Stimulated activated CD4-positive, alpha-beta T cell treated with anti-CD3 and anti-CD28 coated beads, Interleukin-2, amount 100 ng/mL, for 4 hours (primary cell): Measurements from ENCODE around the gene MAEA.
A peak's percentile ranks its signal among the peaks of the same experiment; 100 is the strongest.

Experiments
- DNase-seq: peaks from one replicate; pipeline ENCODE4 v3.0.0-alpha.2; 2020; ENCODE audit warnings: low read depth

Gene MAEA

DNA sequence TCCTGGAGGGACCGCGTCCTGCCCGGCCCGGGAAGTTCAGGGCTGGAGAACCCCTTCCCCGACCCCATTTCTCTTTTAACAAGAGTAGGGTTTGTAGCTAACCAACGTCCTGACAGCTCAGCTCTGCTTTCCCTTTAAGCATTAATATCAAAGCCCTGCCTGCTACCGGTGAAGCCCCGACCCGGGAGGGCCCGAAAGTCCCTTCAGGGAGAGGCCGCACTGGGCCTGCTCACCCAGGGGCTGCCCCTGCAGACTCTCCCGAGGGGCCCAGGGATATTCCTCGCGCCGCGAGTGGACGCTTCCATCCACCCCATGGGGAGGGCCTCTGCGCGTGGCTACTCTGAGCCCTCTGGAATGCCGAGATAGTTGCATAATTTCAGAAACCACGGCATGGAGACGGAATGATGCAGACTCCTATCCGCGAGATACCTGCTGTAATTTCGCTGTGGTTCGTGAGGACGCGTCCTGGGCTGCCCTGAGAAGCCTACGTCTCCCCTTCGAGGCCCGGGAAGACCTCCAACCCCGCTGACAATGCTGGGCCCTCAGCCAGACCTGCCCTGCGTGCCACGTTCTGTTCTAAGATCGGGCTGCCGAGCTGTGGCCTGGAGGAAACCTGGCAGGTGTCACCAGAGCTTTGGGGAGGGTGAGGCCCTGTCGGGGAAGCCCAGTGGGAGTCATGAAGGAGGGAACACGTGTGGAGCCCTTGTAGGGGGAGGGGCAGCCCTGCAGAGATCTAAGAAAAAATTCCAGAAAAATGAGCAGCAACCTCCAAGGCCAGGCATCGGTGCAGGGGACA, 39.8 kb upstream of the MAEA start:
- peak; percentile 41 for DNase-seq

DNA sequence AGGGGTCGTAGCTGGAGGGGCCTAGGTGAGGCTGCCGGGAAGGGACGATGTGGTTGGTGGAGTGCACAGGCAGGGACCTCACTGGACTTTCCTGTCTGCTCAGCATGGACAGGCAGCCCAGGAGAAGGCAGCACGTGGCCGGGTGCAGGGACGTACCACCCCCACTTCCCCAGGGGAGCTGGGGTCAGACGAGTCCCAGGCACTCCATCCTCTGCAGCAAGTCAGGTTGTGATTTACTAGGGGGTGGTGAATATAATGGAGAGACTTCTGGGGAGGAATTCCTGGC, 39.2 kb upstream of the MAEA start:
- DNase-seq: no peak

DNA sequence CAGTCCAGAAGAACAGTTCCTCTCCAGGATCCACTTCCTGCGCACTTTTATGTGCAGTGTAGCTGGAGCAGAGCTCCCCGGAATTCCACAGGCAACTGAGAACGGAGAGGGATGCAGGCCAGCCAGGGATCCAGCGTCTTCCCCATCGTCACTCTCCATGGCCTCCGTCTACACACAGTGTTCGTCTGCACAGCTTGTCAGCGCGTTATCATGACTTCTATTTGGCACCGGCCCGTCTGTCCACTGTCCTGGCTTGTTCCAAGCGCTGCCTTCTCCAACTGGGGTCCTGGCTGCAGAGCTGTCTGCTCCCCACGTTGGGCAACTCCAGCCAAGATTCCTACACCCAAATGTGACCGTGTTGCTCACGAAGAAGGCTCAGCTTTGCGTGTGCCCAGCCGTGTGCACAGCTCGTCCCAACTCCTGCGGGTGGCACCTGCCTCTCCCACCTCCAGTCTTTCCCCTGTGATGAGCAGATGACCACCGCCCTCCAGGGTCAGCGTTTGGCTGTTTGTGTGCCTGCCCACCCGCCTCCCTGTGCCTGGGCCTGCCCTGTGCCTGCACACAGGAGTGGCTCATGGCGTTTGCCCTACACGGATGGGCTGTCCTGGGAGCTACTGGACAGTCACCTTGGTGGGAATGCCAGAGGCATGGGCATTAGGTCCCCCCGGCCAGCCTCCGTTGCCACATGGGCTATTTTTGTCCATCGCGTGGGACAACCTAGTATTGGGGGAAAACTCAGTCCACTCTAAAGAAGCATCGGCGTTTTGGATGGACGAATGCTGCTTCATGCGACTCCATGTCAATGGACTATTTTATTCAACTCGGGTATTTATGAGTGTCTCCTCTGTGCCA, 38.5 kb upstream of the MAEA start:
- DNase-seq: no peak

DNA sequence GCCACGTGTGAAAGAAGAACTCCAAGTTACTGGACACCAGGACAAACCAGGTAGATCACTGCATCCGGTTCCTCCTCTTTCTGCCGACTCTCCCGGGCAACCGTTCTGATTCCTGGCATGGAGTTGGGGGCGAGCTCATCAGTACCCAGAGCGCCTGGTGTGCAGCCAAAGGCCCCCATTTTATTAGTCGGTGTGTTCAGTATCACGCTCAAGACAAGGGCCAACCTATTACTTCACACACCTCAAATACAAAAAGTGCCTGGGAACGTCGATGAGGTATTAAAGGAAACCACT, 38.0 kb upstream of the MAEA start:
- DNase-seq: no peak

DNA sequence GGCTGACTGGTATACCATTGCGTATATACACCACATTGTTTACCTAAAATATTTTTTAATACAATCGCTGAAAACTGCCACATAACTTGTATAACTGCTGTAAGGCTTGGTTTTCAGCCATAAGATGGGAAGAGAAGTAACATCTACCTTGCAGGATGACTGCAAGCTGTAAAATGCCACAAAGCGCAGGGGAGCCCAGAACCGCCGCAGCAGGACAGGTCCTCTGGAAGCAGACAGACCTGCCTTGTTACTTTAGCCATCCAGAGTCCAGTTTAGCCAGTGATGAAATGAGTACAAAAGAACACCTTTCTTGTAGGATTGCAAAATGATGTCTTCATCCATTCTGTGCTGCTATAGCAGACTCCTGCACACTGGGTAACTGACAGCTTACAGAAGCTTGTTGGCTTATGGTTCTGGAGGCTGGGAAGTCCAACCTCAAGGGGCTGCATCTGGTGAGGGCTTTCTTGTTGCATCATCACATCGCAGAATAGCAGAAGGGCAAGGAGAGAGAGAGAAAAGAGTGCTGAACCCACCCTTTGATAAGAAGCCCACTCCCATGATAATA, 36.7 kb upstream of the MAEA start:
- no peak for DNase-seq

DNA sequence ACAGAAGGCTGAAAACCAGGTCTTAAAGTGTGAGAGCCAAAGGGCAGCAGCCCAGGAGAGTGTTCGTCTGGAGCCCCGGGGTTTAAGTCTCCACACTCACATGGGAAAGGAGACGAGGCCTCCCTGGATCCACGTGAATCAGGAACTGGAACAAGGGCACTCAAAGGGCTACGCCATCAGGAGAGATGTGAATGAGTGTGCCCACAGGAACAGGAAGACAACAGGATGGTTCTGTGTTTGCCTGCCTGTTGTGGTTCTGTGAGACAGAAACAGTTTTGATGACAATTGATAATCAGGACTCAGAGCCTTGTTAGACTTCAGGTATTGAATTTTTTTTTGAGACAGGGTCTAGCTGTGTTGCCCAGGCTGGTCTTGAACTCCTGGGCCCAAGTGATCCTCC, 35.9 kb upstream of the MAEA start:
- no peak for DNase-seq

DNA sequence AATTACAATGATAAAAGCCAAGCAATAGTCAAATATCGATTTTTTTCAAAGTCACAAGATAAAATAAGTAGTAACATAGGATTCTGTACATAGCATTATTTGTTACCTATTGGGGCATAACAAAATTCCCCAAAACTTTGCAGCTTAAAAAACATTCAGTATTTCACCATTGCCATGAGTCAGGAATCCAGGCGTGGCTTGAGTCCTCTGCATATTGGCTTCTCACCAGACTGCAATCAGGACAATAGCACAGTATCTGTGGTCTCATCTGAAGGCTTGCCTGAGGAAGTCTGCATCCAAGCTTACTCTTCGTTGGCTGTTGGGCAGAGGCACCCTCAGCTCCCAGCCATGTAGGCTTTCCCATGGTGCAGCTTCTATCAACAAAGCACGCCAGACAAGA, 34.5 kb upstream of the MAEA start:
- no peak for DNase-seq

DNA sequence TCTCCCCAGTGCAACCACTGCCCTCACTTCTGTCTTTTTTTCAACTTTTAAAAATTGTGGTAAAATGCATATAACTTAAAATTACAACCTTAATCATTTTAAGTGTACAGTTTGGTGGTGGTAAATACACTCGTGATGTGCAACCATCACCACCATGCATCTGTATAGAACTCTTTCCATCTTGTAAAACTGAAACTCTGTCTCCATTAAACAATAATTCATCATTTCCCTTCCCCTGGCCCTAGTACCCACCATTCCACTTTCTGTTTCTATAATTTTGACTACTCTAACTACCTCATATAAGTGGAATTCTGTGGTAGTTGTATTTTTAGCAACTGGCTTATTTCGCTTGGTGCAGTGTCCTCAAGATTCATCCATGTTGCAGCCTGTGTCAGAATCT, 34.0 kb upstream of the MAEA start:
- no peak for DNase-seq

DNA sequence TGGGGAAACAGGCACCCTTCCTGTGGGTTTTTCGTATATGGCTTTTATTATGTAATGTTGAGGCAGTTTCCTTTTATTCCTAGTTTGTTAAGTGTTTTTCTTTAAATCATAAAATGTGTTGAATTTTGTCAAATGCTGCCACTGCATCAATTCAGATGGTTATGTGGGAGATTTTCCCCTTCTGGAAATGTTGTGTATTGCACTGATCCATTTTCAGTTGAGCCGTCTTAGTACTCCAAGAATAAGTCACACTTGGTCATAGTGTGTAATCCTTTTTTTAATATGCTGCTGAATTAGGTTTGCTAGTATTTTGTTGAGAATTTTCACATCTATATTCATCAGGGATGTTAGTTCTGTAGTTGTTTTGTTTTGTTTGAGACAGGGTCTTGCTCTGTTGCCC, 31.2 kb upstream of the MAEA start:
- DNase-seq: no peak

DNA sequence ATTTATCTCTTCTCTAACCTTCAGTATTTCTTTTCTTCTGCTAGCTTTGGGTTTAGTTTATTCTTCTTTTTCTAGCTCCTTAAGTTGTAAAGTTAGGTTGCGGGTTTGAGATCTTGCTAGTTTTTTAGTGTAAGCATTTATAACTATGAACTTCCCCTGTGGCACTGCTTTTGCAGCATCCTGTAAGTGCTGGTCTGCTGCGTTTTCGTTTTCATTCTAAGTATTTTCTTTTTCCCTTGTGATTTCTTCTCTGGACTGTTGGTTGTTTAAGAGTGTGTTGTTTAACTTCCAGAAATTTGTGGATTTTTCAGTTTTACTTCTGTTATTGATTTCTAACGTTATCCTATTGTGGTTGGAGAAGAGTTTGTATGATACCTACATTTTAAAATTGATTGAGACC, 29.7 kb upstream of the MAEA start:
- no peak for DNase-seq

DNA sequence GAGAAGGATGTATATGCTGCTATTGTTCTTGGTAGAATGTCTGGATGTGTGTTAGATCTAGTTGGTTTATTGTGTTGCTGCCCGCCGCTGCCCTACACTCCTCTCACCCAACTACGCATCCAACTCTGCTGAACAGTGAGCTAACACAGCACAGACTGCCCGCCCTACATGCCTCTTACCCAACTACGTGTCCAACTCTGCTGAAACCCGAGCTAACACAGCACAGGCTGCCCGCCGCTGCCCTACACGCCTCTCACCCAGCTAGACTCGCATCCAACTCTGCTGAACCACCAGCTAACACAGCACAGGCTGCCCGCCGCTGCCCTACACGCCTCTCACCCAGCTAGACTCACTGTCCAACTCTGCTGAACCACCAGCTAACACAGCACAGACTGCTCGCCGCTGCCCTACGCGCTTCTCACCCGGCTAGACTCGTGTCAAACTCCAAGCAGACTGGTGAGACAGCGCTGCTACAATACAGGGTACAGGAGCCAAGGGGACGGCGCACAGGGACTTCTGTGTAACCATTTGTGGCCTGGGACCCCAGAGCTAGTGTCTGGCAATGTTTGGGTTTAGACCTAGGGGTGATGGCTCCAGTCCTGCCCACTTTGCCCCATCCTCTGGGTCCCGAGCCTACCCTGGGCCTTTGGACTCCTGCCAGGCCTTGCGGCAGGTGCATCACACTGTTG, 29.1 kb upstream of the MAEA start:
- DNase-seq: no peak

DNA sequence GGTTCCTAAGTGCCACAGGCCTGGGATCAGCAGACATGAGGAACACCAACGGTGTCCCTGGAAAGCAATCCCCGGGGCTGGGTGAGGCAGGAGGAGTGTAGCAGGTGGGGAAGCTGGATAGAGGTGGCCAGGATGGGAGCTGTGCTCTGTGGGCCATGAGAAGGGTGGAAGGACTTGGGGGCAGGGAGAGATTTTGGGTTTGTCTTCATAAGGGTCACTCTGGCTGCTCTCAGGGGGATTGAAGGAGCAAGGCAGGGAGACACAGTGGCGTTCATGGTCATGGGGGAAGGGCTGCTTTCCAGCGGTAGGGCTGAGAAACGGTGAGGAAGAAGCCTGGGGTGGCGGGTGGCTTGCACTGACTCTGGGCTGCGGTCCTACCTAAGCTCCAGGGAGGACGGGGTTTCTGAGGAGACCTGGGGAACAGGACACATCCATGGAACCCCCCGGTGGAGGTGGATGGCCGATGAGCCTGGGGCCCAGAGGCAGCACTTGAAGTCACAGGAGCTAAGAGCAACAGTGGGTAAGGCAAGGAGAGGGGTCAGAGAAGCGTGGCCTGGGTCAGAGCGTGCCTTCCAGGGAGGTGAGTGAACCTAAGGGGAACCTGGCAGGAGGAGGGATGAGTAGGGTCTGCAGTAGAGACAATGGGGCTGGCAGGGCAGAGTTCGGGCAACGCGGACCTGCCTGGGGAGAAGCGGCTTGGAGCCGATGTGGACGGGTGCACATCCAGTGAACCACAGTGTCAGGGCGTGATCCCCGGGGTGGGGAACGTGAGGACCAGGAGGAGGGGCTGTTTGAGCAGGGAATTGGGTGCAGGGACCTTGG, 28.4 kb upstream of the MAEA start:
- no peak for DNase-seq

DNA sequence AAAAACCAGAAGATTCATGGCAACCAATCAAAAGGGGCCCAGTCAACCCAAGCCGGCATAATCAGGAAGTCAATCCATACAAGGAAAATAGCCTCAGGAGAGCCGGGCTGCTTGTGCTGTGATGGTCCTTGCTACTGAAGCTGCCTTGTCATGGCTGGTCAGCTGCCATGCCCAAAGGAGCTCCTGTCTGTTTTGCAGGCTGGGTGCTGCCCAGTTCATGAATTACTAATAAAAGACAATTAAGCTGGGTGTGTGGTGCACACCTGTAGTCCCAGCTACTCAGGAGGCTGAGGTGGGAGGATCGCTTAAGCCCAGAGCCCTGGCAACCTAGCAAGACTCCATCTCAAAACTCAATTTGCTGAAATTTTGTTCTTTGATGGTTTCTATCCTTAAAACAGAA, 24.7 kb upstream of the MAEA start:
- no peak for DNase-seq

DNA sequence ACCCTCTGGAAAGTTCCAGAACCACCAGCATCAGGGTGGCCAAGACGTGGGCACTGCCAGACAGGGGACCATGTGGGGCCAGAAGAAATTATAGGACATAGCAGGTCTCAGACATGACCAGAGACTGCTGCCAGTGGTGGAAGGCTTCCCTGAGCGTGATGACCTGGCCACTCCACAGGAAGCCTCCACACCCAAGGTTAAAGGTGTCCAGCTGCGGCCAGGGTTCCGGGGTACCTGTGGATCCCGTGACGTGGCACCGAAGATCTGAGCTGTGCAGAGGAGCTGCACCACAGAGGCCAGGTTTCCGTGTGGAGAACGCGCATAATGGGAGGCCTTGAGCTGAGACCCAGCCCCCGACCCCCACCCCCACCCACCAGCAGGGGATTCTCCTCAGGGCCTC, 24.3 kb upstream of the MAEA start:
- DNase-seq: no peak

DNA sequence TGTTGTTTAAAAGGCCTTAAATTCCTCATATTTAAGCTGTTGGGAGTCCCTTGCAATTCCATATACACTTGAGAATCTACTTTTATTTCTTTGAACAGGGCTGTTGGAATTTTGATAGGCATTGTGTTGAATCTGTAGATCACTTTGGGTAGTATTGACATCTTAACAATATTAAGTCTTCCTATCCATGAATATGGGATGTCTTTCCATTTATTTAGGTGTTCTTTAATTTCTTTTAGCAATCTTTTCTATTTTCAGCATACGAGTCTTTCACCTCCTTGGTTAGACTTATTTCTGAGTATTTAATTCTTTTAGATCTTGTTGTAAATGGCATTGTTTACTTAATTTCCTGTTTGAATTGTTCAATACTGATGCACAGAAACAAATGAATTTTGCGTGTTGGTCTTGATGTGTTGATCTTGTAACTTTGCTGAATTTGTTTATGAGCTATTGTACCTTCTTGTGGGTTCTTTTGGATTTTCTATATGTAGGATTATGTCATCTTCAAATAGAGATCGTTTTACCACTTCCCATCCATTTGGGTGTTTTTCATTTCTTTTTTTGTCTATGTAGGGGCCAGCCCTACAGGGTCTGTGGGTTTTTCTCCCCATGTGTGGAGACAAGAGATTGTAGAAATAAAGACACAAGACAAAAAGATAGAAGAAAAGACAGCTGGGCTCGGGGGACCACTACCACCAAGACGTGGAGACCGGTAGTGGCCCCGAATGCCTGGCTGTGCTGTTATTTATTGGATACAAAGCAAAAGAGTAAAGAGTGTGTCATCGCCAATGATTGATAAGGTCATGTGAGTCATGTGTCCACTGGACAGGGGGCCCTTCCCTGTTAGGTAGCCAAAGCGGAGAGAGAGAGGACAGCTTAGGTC, 22.6 kb upstream of the MAEA start:
- DNase-seq: no peak

DNA sequence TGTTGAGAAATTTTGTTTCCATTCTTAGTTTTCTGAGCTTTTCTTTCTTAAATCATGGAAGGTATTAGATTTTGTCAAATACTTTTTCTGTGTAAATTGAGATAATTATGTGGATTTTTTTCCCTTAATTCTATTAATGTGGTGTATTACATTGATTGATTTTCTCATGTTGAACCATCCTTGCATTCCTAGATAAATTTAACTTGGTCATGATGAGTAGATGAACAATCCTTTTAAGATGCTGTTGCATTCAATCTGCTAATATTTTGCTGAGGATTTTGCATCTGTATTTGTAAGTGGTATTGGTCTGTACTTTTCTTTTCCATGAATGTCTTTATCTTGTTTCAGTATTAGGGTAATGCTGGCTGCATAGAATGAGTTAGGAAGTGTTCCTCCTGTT, 20.5 kb upstream of the MAEA start:
- no peak for DNase-seq

DNA sequence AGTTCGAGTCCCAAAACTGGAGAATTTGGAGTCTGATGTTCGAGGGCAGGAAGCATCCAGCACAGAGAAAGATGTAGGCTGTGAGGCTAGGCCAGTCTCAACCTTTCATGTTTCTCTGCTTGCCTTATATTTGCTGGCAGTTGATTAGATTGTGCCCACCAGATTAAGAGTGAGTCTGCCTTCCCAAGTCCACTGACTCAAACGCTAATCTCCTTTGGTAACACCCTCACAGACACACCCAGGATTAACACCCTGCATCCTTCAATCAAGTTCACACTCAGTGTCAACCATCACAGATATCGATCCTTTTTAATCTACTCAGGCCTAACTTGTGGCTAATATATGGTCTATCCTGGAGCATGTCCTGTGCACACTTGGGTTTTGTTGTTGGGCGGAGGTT, 18.0 kb upstream of the MAEA start:
- no peak for DNase-seq

DNA sequence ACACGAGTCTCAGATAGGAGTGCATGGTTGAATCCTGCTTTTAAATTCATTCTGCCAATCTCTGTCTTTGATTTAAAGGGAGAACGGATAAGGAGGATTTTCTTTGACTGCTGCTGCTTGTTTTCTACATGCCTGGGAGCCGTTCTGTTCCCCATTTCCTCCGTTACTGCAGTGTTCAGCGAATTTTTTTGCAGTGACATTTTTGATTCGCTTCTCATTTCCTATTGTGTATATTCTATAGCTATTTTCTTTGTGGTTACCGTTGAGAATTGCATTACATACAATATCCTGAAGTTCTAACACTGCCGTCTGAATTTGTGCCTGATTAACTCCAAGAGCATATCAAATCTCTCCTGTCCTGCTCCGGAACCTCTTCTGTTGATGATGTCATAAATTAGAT, 14.8 kb upstream of the MAEA start:
- no peak for DNase-seq

DNA sequence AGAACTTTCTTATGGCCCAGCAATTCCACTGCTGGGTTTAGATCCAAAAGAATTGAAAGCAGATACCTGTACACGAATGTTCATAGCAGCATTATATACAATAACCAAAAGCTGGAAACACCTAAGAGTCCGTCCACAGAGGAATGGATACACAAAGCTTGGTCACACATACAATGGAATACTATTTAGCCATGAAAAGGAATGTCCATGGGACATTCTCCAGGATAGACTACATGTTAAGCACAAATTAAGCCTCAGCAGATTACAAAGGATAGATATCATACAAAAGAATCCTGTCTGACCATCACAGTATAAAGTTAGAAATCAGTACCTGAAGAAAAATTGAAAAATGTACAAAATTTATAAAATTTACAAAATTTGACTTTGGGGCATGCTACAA, 12.7 kb upstream of the MAEA start:
- DNase-seq: no peak

DNA sequence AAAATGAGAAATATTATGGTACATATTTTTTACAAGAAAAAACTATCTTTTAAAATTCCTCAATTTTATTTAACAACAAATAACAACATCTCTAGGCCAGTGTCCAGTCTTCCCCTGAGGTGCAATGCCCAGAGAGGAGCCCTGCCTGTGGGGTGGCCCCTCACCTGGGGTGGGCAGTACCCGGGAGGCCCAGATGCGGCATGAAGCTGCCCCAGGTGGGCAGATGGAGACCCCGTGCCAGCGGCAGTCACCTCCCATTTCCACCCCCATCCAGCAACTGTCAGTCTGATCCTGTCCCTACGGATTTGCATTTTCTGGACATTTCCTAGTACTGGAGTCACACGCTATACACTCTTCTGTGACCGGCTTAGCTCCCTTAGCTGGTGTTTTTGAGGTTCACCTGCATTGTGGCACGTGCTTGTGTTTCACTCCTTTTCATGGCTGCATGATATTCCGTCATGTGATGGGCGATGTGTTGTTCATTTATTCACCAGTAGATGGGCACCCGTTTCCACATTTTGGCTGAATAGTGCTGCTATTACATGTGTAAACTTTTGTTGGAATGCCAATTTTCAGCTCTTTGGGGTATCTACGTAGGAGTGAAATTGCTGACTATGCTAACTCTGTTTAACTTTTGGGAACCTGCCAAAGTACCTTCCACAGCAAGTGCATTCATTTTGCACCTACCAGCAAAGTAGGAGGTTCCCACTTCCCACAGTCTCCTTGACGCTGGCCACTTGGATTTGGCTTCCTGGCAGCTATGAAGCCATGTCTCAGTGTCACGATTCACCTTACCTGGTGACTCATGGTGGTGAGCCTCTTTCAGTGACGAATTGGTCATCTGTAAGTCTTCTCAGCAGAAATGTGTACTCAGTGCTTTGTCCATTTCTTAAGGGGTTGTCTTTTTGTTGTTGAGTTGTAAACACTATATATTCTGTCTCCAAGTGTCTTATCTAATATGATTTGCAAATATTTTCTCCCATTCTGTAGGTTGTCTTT, 11.7 kb upstream of the MAEA start:
- DNase-seq: no peak
